Measurements from ENCODE around the gene ABL1.

DNA sequence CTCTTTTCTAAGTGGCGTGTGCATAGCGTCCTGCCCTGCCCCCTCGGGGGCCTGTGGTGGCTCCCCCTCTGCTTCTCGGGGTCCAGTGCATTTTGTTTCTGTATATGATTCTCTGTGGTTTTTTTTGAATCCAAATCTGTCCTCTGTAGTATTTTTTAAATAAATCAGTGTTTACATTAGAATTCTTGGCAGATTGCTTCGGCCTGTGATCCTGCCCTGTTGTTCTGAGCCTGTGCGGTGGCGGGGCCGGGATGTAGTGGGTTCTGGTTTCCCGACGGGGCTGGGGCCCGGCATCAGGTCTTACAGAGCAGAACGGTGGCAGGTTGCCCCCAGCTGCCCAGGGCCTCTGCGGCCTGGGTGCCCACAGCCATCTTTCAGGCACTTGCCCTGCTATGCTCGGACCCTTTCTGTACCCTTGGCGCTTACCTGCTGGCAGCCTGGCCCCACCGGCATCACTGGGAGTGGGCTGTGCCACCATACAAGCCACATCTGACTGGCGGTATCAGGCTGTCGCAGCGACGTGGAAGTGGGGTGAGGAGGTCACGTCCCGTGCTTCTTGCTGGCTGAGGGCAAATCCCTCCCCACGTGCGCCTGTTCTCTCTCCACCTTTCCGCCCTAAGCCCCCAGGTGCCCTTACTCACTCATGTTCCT is 52.6 kb downstream of the ABL1 start:
- TF ChIP-seq, protein P1, sequence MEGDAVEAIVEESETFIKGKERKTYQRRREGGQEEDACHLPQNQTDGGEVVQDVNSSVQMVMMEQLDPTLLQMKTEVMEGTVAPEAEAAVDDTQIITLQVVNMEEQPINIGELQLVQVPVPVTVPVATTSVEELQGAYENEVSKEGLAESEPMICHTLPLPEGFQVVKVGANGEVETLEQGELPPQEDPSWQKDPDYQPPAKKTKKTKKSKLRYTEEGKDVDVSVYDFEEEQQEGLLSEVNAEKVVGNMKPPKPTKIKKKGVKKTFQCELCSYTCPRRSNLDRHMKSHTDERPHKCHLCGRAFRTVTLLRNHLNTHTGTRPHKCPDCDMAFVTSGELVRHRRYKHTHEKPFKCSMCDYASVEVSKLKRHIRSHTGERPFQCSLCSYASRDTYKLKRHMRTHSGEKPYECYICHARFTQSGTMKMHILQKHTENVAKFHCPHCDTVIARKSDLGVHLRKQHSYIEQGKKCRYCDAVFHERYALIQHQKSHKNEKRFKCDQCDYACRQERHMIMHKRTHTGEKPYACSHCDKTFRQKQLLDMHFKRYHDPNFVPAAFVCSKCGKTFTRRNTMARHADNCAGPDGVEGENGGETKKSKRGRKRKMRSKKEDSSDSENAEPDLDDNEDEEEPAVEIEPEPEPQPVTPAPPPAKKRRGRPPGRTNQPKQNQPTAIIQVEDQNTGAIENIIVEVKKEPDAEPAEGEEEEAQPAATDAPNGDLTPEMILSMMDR (IDR thresholded peaks at IDR 0.05; ENCODE audit: insufficient read depth, low read length, poor library complexity, severe bottlenecking) = no peak
- TF ChIP-seq EZH2phosphoT487 (conservative IDR thresholded peaks at IDR 0.05; ENCODE audit: low read length) = no peak

Measured in SU-DHL-6 (cell line).